H9 (cell line): ENCODE measurements around the gene HS6ST1. TPM values are rescaled to one million over a fixed set of nuclear protein-coding genes. Genes with fewer than 3 reads are reported as not detected.

ENCODE experiments used
- DNase-seq: peaks from one replicate; pipeline ENCODE4 v3.0.0-alpha.2; 2017
- H2AFZ ChIP-seq: one replicate; pipeline ENCODE4 v1.6.1; 2013; ENCODE audit warnings: mild to moderate bottlenecking, low read length, control low read depth, moderate library complexity
- H2AK5ac ChIP-seq: 2 replicates; pipeline ENCODE4 v1.6.1; 2013; ENCODE audit warnings: low read length, control low read depth, mixed read lengths; ENCODE audit not compliant: insufficient read length
- H2BK120ac ChIP-seq: one replicate; pipeline ENCODE4 v1.6.1; 2013; ENCODE audit warnings: low read depth, mild to moderate bottlenecking, low read length, control low read depth, inconsistent platforms; ENCODE audit not compliant: poor library complexity, severe bottlenecking
- H2BK12ac ChIP-seq: 2 replicates; pipeline ENCODE4 v1.6.1; 2013; ENCODE audit warnings: low read length, control low read depth, mixed read lengths, low read depth; ENCODE audit not compliant: insufficient read length
- H2BK15ac ChIP-seq: 2 replicates; pipeline ENCODE4 v1.6.1; 2013; ENCODE audit warnings: low read depth, low read length, control low read depth
- H2BK20ac ChIP-seq: one replicate; pipeline ENCODE4 v1.6.1; 2013; ENCODE audit warnings: low read depth, mild to moderate bottlenecking, low read length, control low read depth, inconsistent platforms; ENCODE audit not compliant: poor library complexity, severe bottlenecking
- H2BK5ac ChIP-seq: 2 replicates; pipeline ENCODE4 v1.6.1; 2013; ENCODE audit warnings: low read length, control low read depth, mixed read lengths; ENCODE audit not compliant: insufficient read length
- H3K14ac ChIP-seq: 2 replicates; pipeline ENCODE4 v1.6.1; 2013; ENCODE audit warnings: low read length, control low read depth; ENCODE audit not compliant: insufficient read depth
- H3K18ac ChIP-seq: 2 replicates; pipeline ENCODE4 v1.6.1; 2013; ENCODE audit warnings: low read depth, mild to moderate bottlenecking, mixed read lengths, low read length, control low read depth; ENCODE audit not compliant: insufficient read length
- H3K23ac ChIP-seq: 2 replicates; pipeline ENCODE4 v1.6.1; 2013; ENCODE audit warnings: low read length, control low read depth, mixed read lengths, low read depth; ENCODE audit not compliant: insufficient read length
- H3K23me2 ChIP-seq: 2 replicates; pipeline ENCODE4 v1.6.1; 2013; ENCODE audit warnings: low read depth, mild to moderate bottlenecking, mixed read lengths, low read length, control low read depth; ENCODE audit not compliant: insufficient read length, poor library complexity, severe bottlenecking
- H3K27ac ChIP-seq: 2 replicates; pipeline ENCODE4 v1.5.1; 2013; ENCODE audit warnings: low read length, control low read depth, mixed read lengths, low read depth; ENCODE audit not compliant: insufficient read length
- H3K27me3 ChIP-seq: 2 replicates; pipeline ENCODE4 v1.6.1; 2013; ENCODE audit warnings: low read length, control low read depth, inconsistent platforms; ENCODE audit not compliant: insufficient read depth
- H3K4ac ChIP-seq: 2 replicates; pipeline ENCODE4 v1.6.1; 2013; ENCODE audit warnings: low read depth, mild to moderate bottlenecking, control low read depth, inconsistent platforms, low read length, moderate library complexity
- H3K4me1 ChIP-seq: 2 replicates; pipeline ENCODE4 v1.6.1; 2013; ENCODE audit warnings: low read length, control low read depth, inconsistent platforms; ENCODE audit not compliant: insufficient read depth
- H3K4me2 ChIP-seq: 2 replicates; pipeline ENCODE4 v1.6.1; 2013; ENCODE audit warnings: low read length, control low read depth, mixed read lengths; ENCODE audit not compliant: insufficient read length, insufficient read depth
- H3K56ac ChIP-seq: 2 replicates; pipeline ENCODE4 v1.6.1; 2013; ENCODE audit warnings: low read depth, mild to moderate bottlenecking, mixed read lengths, low read length, control low read depth; ENCODE audit not compliant: insufficient read length
- H3K79me1 ChIP-seq: 2 replicates; pipeline ENCODE4 v1.6.1; 2013; ENCODE audit warnings: low read depth, mild to moderate bottlenecking, moderate library complexity, low read length, control low read depth, inconsistent platforms; ENCODE audit not compliant: insufficient read depth, poor library complexity, severe bottlenecking
- H3K79me2 ChIP-seq: 2 replicates; pipeline ENCODE4 v1.6.1; 2013; ENCODE audit warnings: low read length, control low read depth, inconsistent platforms; ENCODE audit not compliant: insufficient read depth
- H3K9ac ChIP-seq: 2 replicates; pipeline ENCODE4 v1.6.1; 2013; ENCODE audit warnings: low read length, control low read depth, mixed read lengths; ENCODE audit not compliant: insufficient read length; ENCODE audit errors: extremely low read depth
- H3K9me3 ChIP-seq: one replicate; pipeline ENCODE4 v1.6.1; 2013; ENCODE audit warnings: low read depth, low read length, inconsistent platforms; ENCODE audit not compliant: control insufficient read depth
- H3T11ph ChIP-seq: one replicate; pipeline ENCODE4 v1.6.1; 2013; ENCODE audit warnings: mild to moderate bottlenecking, low read length, control low read depth, inconsistent platforms
- H4K20me1 ChIP-seq: one replicate; pipeline ENCODE4 v1.6.1; 2013; ENCODE audit not compliant: control insufficient read depth, insufficient read length, insufficient read depth
- H4K5ac ChIP-seq: 2 replicates; pipeline ENCODE4 v1.6.1; 2013; ENCODE audit warnings: low read depth, mild to moderate bottlenecking, mixed read lengths, low read length, control low read depth; ENCODE audit not compliant: insufficient read length
- H4K8ac ChIP-seq: replicated peaks from 2 replicates; pipeline ENCODE4 v1.6.1; 2013; ENCODE audit warnings: low read length, control low read depth, mixed read lengths, low read depth; ENCODE audit not compliant: insufficient read length
- H4K91ac ChIP-seq: 2 replicates; pipeline ENCODE4 v1.6.1; 2013; ENCODE audit warnings: low read depth, mild to moderate bottlenecking, moderate library complexity, mixed read lengths, low read length, control low read depth; ENCODE audit not compliant: insufficient read length
- H3K27ac Mint-ChIP-seq, 3 experiments: 2 replicates in 2 of 3; 3 replicates in 1 of 3; pipeline ENCODE4 v1.8.0; 2020 to 2021; ENCODE audit warnings: mixed read lengths in 3 of 3, mild to moderate bottlenecking in 1 of 3, moderate library complexity in 1 of 3
- H3K27me3 Mint-ChIP-seq: 2 replicates; pipeline ENCODE4 v1.8.0; 2021; ENCODE audit warnings: low read depth, mild to moderate bottlenecking, moderate library complexity, mixed read lengths
- H3K36me3 Mint-ChIP-seq, 3 experiments: 2 replicates in 2 of 3; 3 replicates in 1 of 3; pipeline ENCODE4 v1.8.0; 2020 to 2021; ENCODE audit warnings: low read depth in 3 of 3, mixed read lengths in 3 of 3; ENCODE audit not compliant: insufficient read depth in 1 of 3
- H3K4me1 Mint-ChIP-seq, 2 experiments: 2 replicates each; pipeline ENCODE4 v1.8.0; 2020; ENCODE audit warnings: mixed read lengths in 2 of 2
- H3K4me3 Mint-ChIP-seq, 2 experiments: 2 replicates in 1 of 2; 3 replicates in 1 of 2; pipeline ENCODE4 v1.8.0; 2020 to 2021; ENCODE audit warnings: mild to moderate bottlenecking in 2 of 2, mixed read lengths in 2 of 2, moderate library complexity in 1 of 2
- H3K9me3 Mint-ChIP-seq, 2 experiments: 2 replicates in 1 of 2; 3 replicates in 1 of 2; pipeline ENCODE4 v1.8.0; 2020; ENCODE audit warnings: mild to moderate bottlenecking in 2 of 2, mixed read lengths in 2 of 2, moderate library complexity in 1 of 2
- CTCF ChIP-seq: fragments of 200-600 bp; sonication (generic); conservative IDR thresholded peaks from 3 replicates; pipeline ENCODE4 v1.8.0; 2021; ENCODE audit warnings: antibody characterized with exemption, mild to moderate bottlenecking
- WGBS: extraction: QIAGEN DNeasy Blood & Tissue Kit; methylation state at CpG from one replicate; pipeline ENCODE4 v1.1.7; 2013; ENCODE audit warnings: missing lambda C conversion rate, low lambda C conversion rate, mixed read lengths; ENCODE audit not compliant: insufficient read length; ENCODE audit errors: extremely low coverage; 5-methylcytosine and 5-hydroxymethylcytosine counted together
- total RNA-seq: library from RNA; stranded (reverse); gene quantifications from 2 replicates; pipeline ENCODE4 v1.2.1, GENCODE V29; 2021

HS6ST1 gene
- total RNA-seq, 1 experiment from 2014 or later: 60.2 TPM

- no peak for TF ChIP-seq CTCF
- no peak overlapping the region for H3K27ac Mint-ChIP-seq
- peaks cover 2% of the 10 kb centered on the region for H4K20me1 ChIP-seq
- H3K4me1 ChIP-seq: no peaks in the 10 kb centered on the region
- no peak overlapping the region for H3K9ac ChIP-seq
- H2AFZ ChIP-seq: no peak overlapping the region
- peaks cover 28 to 30% of the 10 kb centered on the region in 2 experiments for H3K9me3 Mint-ChIP-seq
- no peak overlapping the region for H2BK120ac ChIP-seq
- DNase-seq: no peak
- H3K27ac ChIP-seq: no peak overlapping the region
- no peak overlapping the region for H3K56ac ChIP-seq
- no peak overlapping the region for H3K23ac ChIP-seq
- H3K36me3 Mint-ChIP-seq: peaks cover 12 to 27% (median 23%) of the 10 kb centered on the region in 3 experiments
- peaks cover 3 to 7% of the 10 kb centered on the region in 2 experiments for H3K4me1 Mint-ChIP-seq
- H2BK5ac ChIP-seq: no peak overlapping the region
- no peak overlapping the region for H3K14ac ChIP-seq
- peaks cover 13% of the 10 kb centered on the region for H3K9me3 ChIP-seq
- H3K79me1 ChIP-seq: no peaks in the 10 kb centered on the region
- H2BK20ac ChIP-seq: no peak overlapping the region
- no peak overlapping the region for H4K91ac ChIP-seq
- no peak overlapping the region for H3K4ac ChIP-seq
- no peak overlapping the region for H4K5ac ChIP-seq
- no peaks in the 10 kb centered on the region for H3K79me2 ChIP-seq
- H2BK15ac ChIP-seq: no peak overlapping the region
- WGBS: no CpG with 5 or more reads among the region's 5 CpGs
- no peak overlapping the region for H2BK12ac ChIP-seq
- H3K4me2 ChIP-seq: no peak overlapping the region
- no peaks in the 10 kb centered on the region for H3K27me3 ChIP-seq
- no peaks in the 10 kb centered on the region for H3K23me2 ChIP-seq
- no peak overlapping the region for H4K8ac ChIP-seq
- H2AK5ac ChIP-seq: no peak overlapping the region
- H3K18ac ChIP-seq: no peak overlapping the region
- H3K27me3 Mint-ChIP-seq: peaks cover 5% of the 10 kb centered on the region
- H3K4me3 Mint-ChIP-seq: no peak overlapping the region
- H3T11ph ChIP-seq: no peak overlapping the region
These were observed 30.0 kb upstream of the HS6ST1 start for GRCh38 chr2:128348701-128349100.
